T-helper 1 cell (primary cell): Measurements from ENCODE around the gene TCF7.

Experiments
- DNase-seq, 5 donors: peaks; one replicate each; pipeline ENCODE4 v3.0.0-alpha.2; 2012 to 2020

Gene TCF7

GRCh38 chr5:134091626-134092121, 22.8 kb upstream of the TCF7 start:
- DNase-seq: no peak

- no peak for DNase-seq
Observed at GRCh38 chr5:134092875-134093274, 21.6 kb upstream of the TCF7 start.

- DNase-seq: no peak
Observed at GRCh38 chr5:134093351-134093750, 21.1 kb upstream of the TCF7 start.

- DNase-seq: no peak
Observed at GRCh38 chr5:134095293-134095692, 19.2 kb upstream of the TCF7 start.

GRCh38 chr5:134095887-134096589, 18.4 kb upstream of the TCF7 start:
- no peak for DNase-seq

- DNase-seq: no peak
Observed at GRCh38 chr5:134097211-134097749, 17.2 kb upstream of the TCF7 start.

- DNase-seq: no peak
Observed at GRCh38 chr5:134098690-134099089, 15.8 kb upstream of the TCF7 start.

GRCh38 chr5:134099288-134099872, 15.1 kb upstream of the TCF7 start:
- DNase-seq: no peak

GRCh38 chr5:134099939-134100282, 14.6 kb upstream of the TCF7 start:
- no peak for DNase-seq

GRCh38 chr5:134100283-134101091, 14.0 kb upstream of the TCF7 start:
- peak; percentile 66 to 82 (median 71) for DNase-seq

GRCh38 chr5:134101686-134102439, 12.6 kb upstream of the TCF7 start:
- peak; percentile 46 to 70 (median 64) for DNase-seq

GRCh38 chr5:134103397-134103796, 11.1 kb upstream of the TCF7 start:
- DNase-seq: no peak

- no peak for DNase-seq
Observed at GRCh38 chr5:134103998-134104654, 10.4 kb upstream of the TCF7 start.

- no peak for DNase-seq
Observed at GRCh38 chr5:134106991-134107701, 7.3 kb upstream of the TCF7 start.

- DNase-seq: no peak
Observed at GRCh38 chr5:134107779-134108178, 6.7 kb upstream of the TCF7 start.

- no peak for DNase-seq
Observed at GRCh38 chr5:134110382-134110781, 4.1 kb upstream of the TCF7 start.

GRCh38 chr5:134111741-134112647, 2.5 kb upstream of the TCF7 start:
- DNase-seq: peak in 1 of 5 donors; percentile 81

- no peak for DNase-seq
Observed at GRCh38 chr5:134112726-134113362, 1.6 kb upstream of the TCF7 start.

GRCh38 chr5:134113363-134113889, 1.1 kb upstream of the TCF7 start:
- DNase-seq: no peak
